Stomach (tissue), 4 donors: ENCODE measurements around the gene MIGA2.

ENCODE experiments used
- POLR2A ChIP-seq, 4 donors: fragments of 450-650 bp; IDR thresholded peaks; one replicate each; pipeline ENCODE4 v1.6.1; 2016; ENCODE audit warnings: antibody characterized with exemption in 4 of 4, control low read depth in 2 of 4, mild to moderate bottlenecking in 1 of 4, moderate library complexity in 1 of 4
- POLR2AphosphoS5 ChIP-seq, 3 donors: sonication (generic); formaldehyde crosslinking; IDR thresholded peaks; one replicate each; pipeline ENCODE4 v1.6.1; 2016; ENCODE audit warnings: antibody characterized with exemption in 3 of 3
- TF ChIP-seq, protein P1 (sequence below), 7 experiments: fragments of 450-650 bp in 4 of 7; fragments of 200-600 bp in 3 of 7; sonication (generic) in 3 of 7; IDR thresholded peaks; one replicate each; pipeline ENCODE4 v1.5.1; 2016 to 2019; ENCODE audit warnings: antibody characterized with exemption in 7 of 7, control low read depth in 2 of 7, mild to moderate bottlenecking in 1 of 7

DNA sequence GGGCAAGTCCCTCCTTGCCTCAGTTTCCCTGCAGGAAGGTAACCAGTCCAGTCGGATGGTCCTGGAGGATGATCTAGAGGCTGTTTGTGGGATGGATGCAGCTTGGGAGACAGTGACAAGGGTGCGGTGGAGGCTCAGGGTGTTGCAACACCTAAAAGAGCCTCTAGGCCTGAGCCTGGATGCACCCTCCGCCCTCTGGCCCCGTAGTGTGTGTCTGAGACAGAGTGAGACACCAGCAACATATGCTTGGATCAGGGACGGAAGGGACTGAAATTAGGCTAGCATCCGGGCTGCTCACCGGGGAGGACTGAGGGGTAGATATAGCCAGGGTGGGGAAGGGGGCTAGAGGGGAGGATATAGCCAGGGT, 73.1 kb downstream of the MIGA2 start:
- TF ChIP-seq, protein P1, sequence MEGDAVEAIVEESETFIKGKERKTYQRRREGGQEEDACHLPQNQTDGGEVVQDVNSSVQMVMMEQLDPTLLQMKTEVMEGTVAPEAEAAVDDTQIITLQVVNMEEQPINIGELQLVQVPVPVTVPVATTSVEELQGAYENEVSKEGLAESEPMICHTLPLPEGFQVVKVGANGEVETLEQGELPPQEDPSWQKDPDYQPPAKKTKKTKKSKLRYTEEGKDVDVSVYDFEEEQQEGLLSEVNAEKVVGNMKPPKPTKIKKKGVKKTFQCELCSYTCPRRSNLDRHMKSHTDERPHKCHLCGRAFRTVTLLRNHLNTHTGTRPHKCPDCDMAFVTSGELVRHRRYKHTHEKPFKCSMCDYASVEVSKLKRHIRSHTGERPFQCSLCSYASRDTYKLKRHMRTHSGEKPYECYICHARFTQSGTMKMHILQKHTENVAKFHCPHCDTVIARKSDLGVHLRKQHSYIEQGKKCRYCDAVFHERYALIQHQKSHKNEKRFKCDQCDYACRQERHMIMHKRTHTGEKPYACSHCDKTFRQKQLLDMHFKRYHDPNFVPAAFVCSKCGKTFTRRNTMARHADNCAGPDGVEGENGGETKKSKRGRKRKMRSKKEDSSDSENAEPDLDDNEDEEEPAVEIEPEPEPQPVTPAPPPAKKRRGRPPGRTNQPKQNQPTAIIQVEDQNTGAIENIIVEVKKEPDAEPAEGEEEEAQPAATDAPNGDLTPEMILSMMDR (IDR thresholded peaks at IDR 0.05): no peak
- TF ChIP-seq POLR2A (IDR thresholded peaks at IDR 0.05) (no peak), POLR2AphosphoS5 (IDR thresholded peaks at IDR 0.05) (no peak)
